Activated CD8-positive, alpha-beta T cell treated with anti-CD3 and anti-CD28 coated beads for 36 hours (primary cell): Measurements from ENCODE around the gene PCDHB4. TPM values are rescaled to one million over a fixed set of nuclear protein-coding genes. Genes with fewer than 3 reads are reported as not detected.
"Not testable (repeated sequence)": the region's sequence is repeated elsewhere in the genome, so short reads cannot be mapped to it uniquely, and the experiment has no call there.

Experiments used
- ATAC-seq: fragments of 200-7000 bp; cut with Tn5 transposase; one replicate; pipeline ENCODE4 v1.10.0; 2021; ENCODE audit warnings: mild to moderate bottlenecking, moderate library complexity
- CTCF ChIA-PET: fragments of 350-600 bp; sonication (Branson Sonifier 250); formaldehyde crosslinking; loops from one replicate; lab custom pipeline; 2021; ENCODE audit warnings: antibody characterized with exemption; lab: Charles Lee
- POLR2A ChIA-PET: fragments of 350-600 bp; sonication (Branson Sonifier 250); formaldehyde crosslinking; loops from one replicate; lab custom pipeline; 2021; ENCODE audit warnings: antibody characterized with exemption; lab: Charles Lee
- DNase-seq: peaks from one replicate; pipeline ENCODE4 v3.0.0-alpha.2; 2020
- H3K27ac Mint-ChIP-seq: one replicate; pipeline ENCODE4 v1.8.0; 2021; ENCODE audit warnings: mild to moderate bottlenecking, mixed read lengths
- H3K27me3 Mint-ChIP-seq: one replicate; pipeline ENCODE4 v1.8.0; 2021; ENCODE audit warnings: mixed read lengths
- H3K36me3 Mint-ChIP-seq: one replicate; pipeline ENCODE4 v1.8.0; 2021; ENCODE audit warnings: low read depth, mixed read lengths
- H3K4me1 Mint-ChIP-seq: one replicate; pipeline ENCODE4 v1.8.0; 2021; ENCODE audit warnings: low read depth, mixed read lengths
- H3K4me3 Mint-ChIP-seq: one replicate; pipeline ENCODE4 v1.8.0; 2021; ENCODE audit warnings: mild to moderate bottlenecking, moderate library complexity, mixed read lengths
- H3K9me3 Mint-ChIP-seq: one replicate; pipeline ENCODE4 v1.8.0; 2021; ENCODE audit warnings: mixed read lengths
- CTCF ChIP-seq: fragments of 200-600 bp; IDR thresholded peaks from one replicate; pipeline ENCODE4 v1.8.0; 2022; ENCODE audit warnings: antibody characterized with exemption, mild to moderate bottlenecking
- intact Hi-C: fragments of 100-400 bp; cut with micrococcal nuclease; formaldehyde crosslinking; loops from one replicate; pipeline ENCODE4 v1.10.0; 2022
- total RNA-seq, 2 experiments: library from RNA; stranded (reverse); gene quantifications; one replicate each; pipeline ENCODE4 v1.2.3, GENCODE V29; 2021

Gene PCDHB4
- total RNA-seq, 2 experiments from 2014 or later = not detected

- CTCF ChIA-PET = interaction anchor here (0.9 to 1.7 kb wide), 3 partner anchors 9 to 397 kb away, joined by 3 to 6 read pairs (median 5); no protein-coding TSS in a partner anchor
- H3K9me3 Mint-ChIP-seq = peaks cover 16% of the 10 kb centered on the region
- DNase-seq = no peak
- H3K36me3 Mint-ChIP-seq = peaks cover 8% of the 10 kb centered on the region
- H3K27ac Mint-ChIP-seq = no peak overlapping the region
- H3K4me1 Mint-ChIP-seq = no peaks in the 10 kb centered on the region
- no peak overlapping the region for H3K4me3 Mint-ChIP-seq
- intact Hi-C loops = no loop called here
- POLR2A ChIA-PET = no interaction called here
- H3K27me3 Mint-ChIP-seq = peaks cover 31% of the 10 kb centered on the region
- TF ChIP-seq CTCF = no peak
- no peak for ATAC-seq
Measured at GRCh38 chr5:141095263-141095641, 26.4 kb upstream of the PCDHB4 start.

GRCh38 chr5:141096181-141096580, 25.4 kb upstream of the PCDHB4 start:
- H3K4me1 Mint-ChIP-seq, ATAC-seq, H3K36me3 Mint-ChIP-seq, intact Hi-C loops, POLR2A ChIA-PET, H3K4me3 Mint-ChIP-seq, H3K27ac Mint-ChIP-seq, CTCF ChIA-PET, DNase-seq: not testable (repeated sequence)
- peaks cover 22% of the 10 kb centered on the region for H3K9me3 Mint-ChIP-seq
- H3K27me3 Mint-ChIP-seq = peaks cover 39% of the 10 kb centered on the region

GRCh38 chr5:141096586-141096985, 25.0 kb upstream of the PCDHB4 start:
- ATAC-seq = not testable (repeated sequence)
- peaks cover 26% of the 10 kb centered on the region for H3K9me3 Mint-ChIP-seq

GRCh38 chr5:141100243-141100805, 21.3 kb upstream of the PCDHB4 start, which contains the start of gene PCDHB3:
Gene PCDHB3, plus strand, starts transcription at chr5:141100473. Its CDS starts 177 bp downstream, at chr5:141100650.
- intact Hi-C loops = no loop called here
- Mint-ChIP-seq H3K4me1 (no peaks in the 10 kb centered on the region), H3K27me3 (peaks cover 31% of the 10 kb centered on the region), H3K36me3 (peaks cover 7% of the 10 kb centered on the region), H3K27ac (no peak within 1 kb of the TSS), H3K9me3 (peaks cover 21% of the 10 kb centered on the region), H3K4me3 (no peak within 1 kb of the TSS)
- ChIA-PET POLR2A (no interaction called here), CTCF (interaction anchor here (0.9 to 1.3 kb wide), 6 partner anchors 9 to 82 kb away, joined by 3 to 4 read pairs (median 3); partner anchors contain the start of genes PCDHB16 and PCDHB4)
- ATAC-seq (peak; percentile 34), DNase-seq (peak; percentile 74)
- TF ChIP-seq CTCF = peak; percentile 59

More at GRCh38 chr5:141096586-141096985, 25.0 kb upstream of the PCDHB4 start:
- DNase-seq, H3K4me1 Mint-ChIP-seq, H3K27ac Mint-ChIP-seq, POLR2A ChIA-PET, intact Hi-C loops, CTCF ChIA-PET, H3K4me3 Mint-ChIP-seq: not testable (repeated sequence)
- H3K36me3 Mint-ChIP-seq = peaks cover 13% of the 10 kb centered on the region
- peaks cover 42% of the 10 kb centered on the region for H3K27me3 Mint-ChIP-seq

- H3K4me1 Mint-ChIP-seq = no peaks in the 10 kb centered on the region
- no peak overlapping the region for H3K4me3 Mint-ChIP-seq
- peaks cover 17% of the 10 kb centered on the region for H3K9me3 Mint-ChIP-seq
- ATAC-seq (no peak), DNase-seq (no peak)
- POLR2A ChIA-PET = no interaction called here
- CTCF ChIA-PET = interaction anchor here (0.9 to 1.3 kb wide), 6 partner anchors 8 to 81 kb away, joined by 3 to 4 read pairs (median 3); partner anchors contain the start of genes PCDHB16 and PCDHB4
- no peak for TF ChIP-seq CTCF
- intact Hi-C loops = no loop called here
- H3K36me3 Mint-ChIP-seq = peaks cover 7% of the 10 kb centered on the region
- no peak overlapping the region for H3K27ac Mint-ChIP-seq
- peaks cover 26% of the 10 kb centered on the region for H3K27me3 Mint-ChIP-seq
Measured at GRCh38 chr5:141101059-141101458, 20.6 kb upstream of the PCDHB4 start.

- H3K27me3 Mint-ChIP-seq = peaks cover 26% of the 10 kb centered on the region
Measured at GRCh38 chr5:141102070-141102469, 19.5 kb upstream of the PCDHB4 start.

GRCh38 chr5:141102471-141102870, 19.1 kb upstream of the PCDHB4 start:
- Mint-ChIP-seq H3K27me3 (peaks cover 26% of the 10 kb centered on the region), H3K9me3 (peaks cover 17% of the 10 kb centered on the region)
- CTCF ChIA-PET, POLR2A ChIA-PET, ATAC-seq, H3K4me3 Mint-ChIP-seq, DNase-seq, H3K4me1 Mint-ChIP-seq, H3K36me3 Mint-ChIP-seq, H3K27ac Mint-ChIP-seq, intact Hi-C loops: not testable (repeated sequence)

More at GRCh38 chr5:141102070-141102469, 19.5 kb upstream of the PCDHB4 start:
- POLR2A ChIA-PET, H3K4me1 Mint-ChIP-seq, DNase-seq, ATAC-seq, intact Hi-C loops, CTCF ChIA-PET, H3K36me3 Mint-ChIP-seq, H3K27ac Mint-ChIP-seq, H3K4me3 Mint-ChIP-seq: not testable (repeated sequence)
- H3K9me3 Mint-ChIP-seq = peaks cover 17% of the 10 kb centered on the region
